Ishikawa (cell line): ENCODE results near the gene SP3.

Experiments used
- FOXM1 ChIP-seq: IDR thresholded peaks from 2 replicates; pipeline ENCODE4 v1.6.1; 2012; ENCODE audit warnings: low read depth, borderline replicate concordance
- MAX ChIP-seq: IDR thresholded peaks from 2 replicates; pipeline ENCODE4 v1.6.1; 2012
- RAD21 ChIP-seq: IDR thresholded peaks from 2 replicates; pipeline ENCODE4 v1.6.1; 2012; ENCODE audit warnings: low read depth
- TEAD4 ChIP-seq: IDR thresholded peaks from 2 replicates; pipeline ENCODE4 v1.6.1; 2012
- YY1 ChIP-seq: IDR thresholded peaks from 2 replicates; pipeline ENCODE4 v1.6.1; 2012; ENCODE audit warnings: low read depth

- TF ChIP-seq MAX (no peak), YY1 (no peak), FOXM1 (no peak), RAD21 (no peak), TEAD4 (no peak)
These were observed 48.2 kb upstream of the SP3 start for GRCh38 chr2:174013315-174013751.
